Measurements from ENCODE around the gene SKOR2.

- TF ChIP-seq POLR2A (IDR thresholded peaks at IDR 0.05): no peak
- TF ChIP-seq, protein P1, sequence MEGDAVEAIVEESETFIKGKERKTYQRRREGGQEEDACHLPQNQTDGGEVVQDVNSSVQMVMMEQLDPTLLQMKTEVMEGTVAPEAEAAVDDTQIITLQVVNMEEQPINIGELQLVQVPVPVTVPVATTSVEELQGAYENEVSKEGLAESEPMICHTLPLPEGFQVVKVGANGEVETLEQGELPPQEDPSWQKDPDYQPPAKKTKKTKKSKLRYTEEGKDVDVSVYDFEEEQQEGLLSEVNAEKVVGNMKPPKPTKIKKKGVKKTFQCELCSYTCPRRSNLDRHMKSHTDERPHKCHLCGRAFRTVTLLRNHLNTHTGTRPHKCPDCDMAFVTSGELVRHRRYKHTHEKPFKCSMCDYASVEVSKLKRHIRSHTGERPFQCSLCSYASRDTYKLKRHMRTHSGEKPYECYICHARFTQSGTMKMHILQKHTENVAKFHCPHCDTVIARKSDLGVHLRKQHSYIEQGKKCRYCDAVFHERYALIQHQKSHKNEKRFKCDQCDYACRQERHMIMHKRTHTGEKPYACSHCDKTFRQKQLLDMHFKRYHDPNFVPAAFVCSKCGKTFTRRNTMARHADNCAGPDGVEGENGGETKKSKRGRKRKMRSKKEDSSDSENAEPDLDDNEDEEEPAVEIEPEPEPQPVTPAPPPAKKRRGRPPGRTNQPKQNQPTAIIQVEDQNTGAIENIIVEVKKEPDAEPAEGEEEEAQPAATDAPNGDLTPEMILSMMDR (IDR thresholded peaks at IDR 0.05 in 4 of 5, conservative IDR thresholded peaks at IDR 0.05 in 1 of 5): no peak
These were observed 91.2 kb downstream of the SKOR2 start for GRCh38 chr18:47160256-47160655.
